IMR-90 (cell line): Measurements from ENCODE around the gene PIP4K2A. TPM values are rescaled to one million over a fixed set of nuclear protein-coding genes. Genes with fewer than 3 reads are reported as not detected.

ENCODE experiments used
- ATAC-seq: fragments of 200-7000 bp; cut with Tn5 transposase; 2 replicates; pipeline ENCODE4 v1.9.1; 2020; ENCODE audit warnings: low read depth, mild to moderate bottlenecking, moderate library complexity
- BruUV-seq: library from RNA; stranded (reverse); fragments of 400-500 nt; replicated peaks from 2 replicates; lab custom pipeline; 2021; lab: Mats Ljungman, UMichigan
- CTCF ChIA-PET: fragments of 300-600 bp; formaldehyde crosslinking; extraction: SDS; loops from one replicate; lab custom pipeline; 2021; ENCODE audit warnings: antibody characterized with exemption; lab: Yijun Ruan, JAX
- POLR2A ChIA-PET: fragments of 300-600 bp; sonication (Branson Sonifier 250); formaldehyde crosslinking; loops from one replicate; lab custom pipeline; 2022; ENCODE audit warnings: antibody characterized with exemption; ENCODE audit not compliant: unreplicated experiment; lab: Charles Lee
- DNase-seq: peaks from one replicate; pipeline ENCODE4 v3.0.0; 2013
- H2AFZ ChIP-seq: replicated peaks from 2 replicates; pipeline ENCODE3; 2013; ENCODE audit warnings: low read length, mild to moderate bottlenecking; ENCODE audit not compliant: poor library complexity
- H2AK5ac ChIP-seq: 2 replicates; pipeline ENCODE4 v1.6.1; 2013; ENCODE audit warnings: low read depth, low read length, inconsistent platforms
- H2AK9ac ChIP-seq: replicated peaks from 2 replicates; pipeline ENCODE3; 2013; ENCODE audit warnings: mild to moderate bottlenecking, low read depth, low read length, moderate library complexity; ENCODE audit not compliant: poor library complexity
- H2BK120ac ChIP-seq: 2 replicates; pipeline ENCODE4 v1.6.1; 2013; ENCODE audit warnings: low read depth, low read length, inconsistent platforms
- H2BK15ac ChIP-seq: 3 replicates; pipeline ENCODE4 v1.6.1; 2013; ENCODE audit warnings: low read depth, low read length, inconsistent platforms
- H2BK20ac ChIP-seq: 2 replicates; pipeline ENCODE4 v1.6.1; 2013; ENCODE audit warnings: low read depth, mild to moderate bottlenecking, inconsistent platforms, low read length, moderate library complexity
- H2BK5ac ChIP-seq: 2 replicates; pipeline ENCODE4 v1.6.1; 2013; ENCODE audit warnings: mild to moderate bottlenecking, low read depth, low read length, inconsistent platforms; ENCODE audit not compliant: poor library complexity, severe bottlenecking
- H3K14ac ChIP-seq: replicated peaks from 2 replicates; pipeline ENCODE4 v1.6.1; 2013; ENCODE audit warnings: low read depth, low read length, inconsistent platforms
- H3K18ac ChIP-seq: 2 replicates; pipeline ENCODE4 v1.6.1; 2013; ENCODE audit warnings: low read depth, low read length, control low read depth
- H3K23ac ChIP-seq: 2 replicates; pipeline ENCODE4 v1.6.1; 2013; ENCODE audit warnings: low read depth, low read length, inconsistent platforms
- H3K27ac ChIP-seq: 2 replicates; pipeline ENCODE4 v1.5.1; 2013; ENCODE audit warnings: mild to moderate bottlenecking, control low read depth, low read length; ENCODE audit not compliant: insufficient read depth
- H3K27me3 ChIP-seq: 2 replicates; pipeline ENCODE4 v1.6.1; 2013; ENCODE audit warnings: low read length; ENCODE audit not compliant: control insufficient read depth, insufficient read depth
- H3K36me3 ChIP-seq: 2 replicates; pipeline ENCODE4 v1.6.1; 2013; ENCODE audit warnings: low read length, mixed read lengths; ENCODE audit not compliant: control insufficient read depth, insufficient read depth
- H3K4ac ChIP-seq: 2 replicates; pipeline ENCODE4 v1.6.1; 2013; ENCODE audit warnings: low read depth, low read length, inconsistent platforms
- H3K4me1 ChIP-seq: 2 replicates; pipeline ENCODE4 v1.6.1; 2013; ENCODE audit warnings: low read length, mixed read lengths; ENCODE audit not compliant: control insufficient read depth, insufficient read depth
- H3K4me2 ChIP-seq: 2 replicates; pipeline ENCODE4 v1.6.1; 2013; ENCODE audit warnings: low read depth, mild to moderate bottlenecking, control low read depth, low read length, moderate library complexity
- H3K4me3 ChIP-seq: 2 replicates; pipeline ENCODE4 v1.5.1; 2013; ENCODE audit warnings: low read depth, mild to moderate bottlenecking, control low read depth, low read length, moderate library complexity; ENCODE audit not compliant: insufficient read depth
- H3K56ac ChIP-seq: 2 replicates; pipeline ENCODE4 v1.6.1; 2013; ENCODE audit warnings: low read length, inconsistent platforms; ENCODE audit not compliant: insufficient read depth; ENCODE audit errors: extremely low read depth
- H3K79me1 ChIP-seq, 2 experiments: 2 replicates each; pipeline ENCODE4 v1.6.1; 2013; ENCODE audit warnings: low read length in 2 of 2, inconsistent platforms in 1 of 2, low read depth in 1 of 2
- H3K9ac ChIP-seq: 2 replicates; pipeline ENCODE4 v1.6.1; 2013; ENCODE audit warnings: low read depth, low read length, control low read depth
- H3K9me1 ChIP-seq: 2 replicates; pipeline ENCODE4 v1.6.1; 2013; ENCODE audit warnings: low read length, inconsistent platforms; ENCODE audit not compliant: insufficient read depth
- H3K9me3 ChIP-seq: 2 replicates; pipeline ENCODE4 v1.6.1; 2013; ENCODE audit warnings: low read length; ENCODE audit not compliant: control insufficient read depth, insufficient read depth
- H4K20me1 ChIP-seq: 2 replicates; pipeline ENCODE4 v1.6.1; 2013; ENCODE audit warnings: low read length, inconsistent platforms; ENCODE audit not compliant: insufficient read depth
- H4K5ac ChIP-seq: 2 replicates; pipeline ENCODE4 v1.6.1; 2013; ENCODE audit warnings: mild to moderate bottlenecking, low read depth, low read length, control low read depth
- H4K8ac ChIP-seq, 2 experiments: 2 replicates each; pipeline ENCODE4 v1.6.1; 2013; ENCODE audit warnings: low read depth in 2 of 2, low read length in 2 of 2, control low read depth in 1 of 2, inconsistent platforms in 1 of 2
- H4K91ac ChIP-seq: 2 replicates; pipeline ENCODE4 v1.6.1; 2013; ENCODE audit warnings: low read depth, low read length, inconsistent platforms; ENCODE audit not compliant: insufficient read depth
- CEBPB ChIP-seq: IDR thresholded peaks from 2 replicates; pipeline ENCODE4 v1.6.1; 2012; ENCODE audit warnings: low read depth, low read length, improper control_type of control experiment
- ELK1 ChIP-seq: fragments of 150-350 bp; IDR thresholded peaks from 2 replicates; pipeline ENCODE4 v1.6.1; 2016; ENCODE audit warnings: low read depth, mild to moderate bottlenecking, low read length, moderate library complexity, borderline replicate concordance
- MAFK ChIP-seq: IDR thresholded peaks from 2 replicates; pipeline ENCODE4 v1.6.1; 2012; ENCODE audit warnings: low read depth, low read length, improper control_type of control experiment
- NFE2L2 ChIP-seq: fragments of 150-350 bp; IDR thresholded peaks from 2 replicates; pipeline ENCODE4 v1.6.1; 2016; ENCODE audit warnings: low read depth, mild to moderate bottlenecking, low read length
- RFX5 ChIP-seq: IDR thresholded peaks from 2 replicates; pipeline ENCODE4 v1.8.0; 2012; ENCODE audit warnings: low read depth, mild to moderate bottlenecking, low read length, moderate library complexity
- SMC3 ChIP-seq: fragments of 150-350 bp; IDR thresholded peaks from 2 replicates; pipeline ENCODE4 v1.6.1; 2016; ENCODE audit warnings: low read depth, mild to moderate bottlenecking, antibody characterized with exemption, low read length, moderate library complexity
- USF2 ChIP-seq: fragments of 150-350 bp; IDR thresholded peaks from 2 replicates; pipeline ENCODE4 v1.6.1; 2017; ENCODE audit warnings: mild to moderate bottlenecking, antibody characterized with exemption, low read length, low read depth
- WGBS, 2 experiments: methylation state at CpG; one replicate each; pipeline versions ENCODE4 v1.1.5 to v1.1.7; 2013; ENCODE audit warnings: missing lambda C conversion rate in 2 of 2; ENCODE audit not compliant: insufficient read length in 1 of 2; ENCODE audit errors: extremely low coverage in 2 of 2; 5-methylcytosine and 5-hydroxymethylcytosine counted together
- dilution Hi-C: fragments of 300-500 bp; cut with HindIII; formaldehyde crosslinking; loops from one replicate; pipeline ENCODE4 v1.14.3; 2018; ENCODE audit warnings: low sequenced_read_pairs; ENCODE audit not compliant: unreplicated experiment
- in situ Hi-C: fragments of 300-500 bp; cut with MboI; formaldehyde crosslinking; loops from 3 replicates; pipeline ENCODE4 v1.14.3; 2019; ENCODE audit warnings: low sequenced_read_pairs, inconsistent platforms, mixed read lengths
- intact Hi-C: fragments of 100-400 bp; cut with micrococcal nuclease; formaldehyde crosslinking; loops from 2 replicates; pipeline ENCODE4 v1.10.0; 2022
- polyA plus RNA-seq, 3 experiments: library from polyadenylated mRNA; depleted of rRNA; stranded (reverse); fragments of >200 nt; gene quantifications; 2 replicates each; pipeline ENCODE4 v1.2.3, GENCODE V29; 2012; ENCODE audit warnings: low replicate concordance in 1 of 3
- total RNA-seq: library from RNA; depleted of rRNA; stranded (reverse); fragments of >200 nt; gene quantifications from 2 replicates; pipeline ENCODE4 v1.2.3, GENCODE V29; 2012

The PIP4K2A gene
- total and polyA plus RNA-seq, 2 of the 4 experiments (the other 2 are of a cell fraction), result 9.8 to 18.1 TPM

GRCh38 chr10:22681301-22681700 lies 33.1 kb downstream of the PIP4K2A start:
- WGBS, 2 experiments, result no CpG with 5 or more reads among the region's 1 CpG
- POLR2A ChIA-PET, result no interaction called here

More at GRCh38 chr10:22681301-22681700, 33.1 kb downstream of the PIP4K2A start:
- Histone ChIP-seq H3K27ac (no peak overlapping the region), H3K56ac (no peak overlapping the region), H3K4me3 (no peak overlapping the region), H3K79me1 (peaks cover 52 to 74% of the 10 kb centered on the region in 2 experiments), H3K9me1 (peaks cover 20% of the 10 kb centered on the region), H3K4me2 (no peak overlapping the region), H2AFZ (no peak overlapping the region), H4K91ac (no peak overlapping the region), H2BK120ac (no peak overlapping the region), H4K8ac (no peak overlapping the region), H4K20me1 (peaks cover 31% of the 10 kb centered on the region), H2AK5ac (no peak overlapping the region), H3K9me3 (no peaks in the 10 kb centered on the region), H2BK20ac (no peak overlapping the region), H3K36me3 (no peaks in the 10 kb centered on the region), H2BK5ac (no peak overlapping the region), H3K23ac (no peak overlapping the region), H3K4ac (no peak overlapping the region; the same call in 1 of the 2 replicates), H3K18ac (no peak overlapping the region; the same call in 1 of the 2 replicates), H3K4me1 (peaks cover 20% of the 10 kb centered on the region), H2AK9ac (no peak overlapping the region), H3K14ac (no peak overlapping the region), H2BK15ac (no peak overlapping the region), H3K9ac (no peak overlapping the region), H4K5ac (no peak overlapping the region), H3K27me3 (no peaks in the 10 kb centered on the region)
- CTCF ChIA-PET, result interaction anchor here (0.9 to 1.0 kb wide), 2 partner anchors 20 to 26 kb away, joined by 3 to 5 read pairs; no protein-coding TSS in a partner anchor
- DNase-seq (no peak), ATAC-seq (no peak)
- intact Hi-C loops, result loop anchor here (2.0 kb wide), 1 partner anchor 14 kb away; no protein-coding TSS in a partner anchor
- in situ Hi-C loops, result no loop called here
- no TSS peak for BruUV-seq
- dilution Hi-C loops, result no loop called here
- no peak for TF ChIP-seq SMC3
- TF ChIP-seq CEBPB, result no peak
- no peak for TF ChIP-seq USF2
- TF ChIP-seq NFE2L2, result no peak
- TF ChIP-seq ELK1, result no peak
- TF ChIP-seq RFX5, result no peak
- TF ChIP-seq MAFK, result no peak
